Activated T-helper 2 cell treated with anti-CD3 and anti-CD28 coated beads, Interferon-gamma antibody, Interleukin-2, Interleukin-4, amounts not matched to agents 10 μg/mL and 5 μg/mL and 100 μg/mL, durations not matched to agents 14 hours and 24 hours and 36 hours (primary cell): ENCODE data around the gene CACFD1. TPM values are rescaled to one million over a fixed set of nuclear protein-coding genes. Genes with fewer than 3 reads are reported as not detected.

Experiments used
- DNase-seq: peaks from one replicate; pipeline ENCODE4 v3.0.0; 2021; ENCODE audit warnings: low spot score
- H3K27ac Mint-ChIP-seq: one replicate; pipeline ENCODE4 v1.8.0; 2021; ENCODE audit warnings: mixed read lengths
- H3K27me3 Mint-ChIP-seq: one replicate; pipeline ENCODE4 v1.8.0; 2021; ENCODE audit warnings: low read depth, mixed read lengths
- H3K36me3 Mint-ChIP-seq: one replicate; pipeline ENCODE4 v1.8.0; 2021; ENCODE audit warnings: low read depth, mixed read lengths
- H3K4me1 Mint-ChIP-seq: one replicate; pipeline ENCODE4 v1.8.0; 2021; ENCODE audit warnings: low read depth, mixed read lengths
- H3K4me3 Mint-ChIP-seq: one replicate; pipeline ENCODE4 v1.8.0; 2021; ENCODE audit warnings: low read depth, mild to moderate bottlenecking, moderate library complexity, mixed read lengths
- H3K9me3 Mint-ChIP-seq: one replicate; pipeline ENCODE4 v1.8.0; 2021; ENCODE audit warnings: mixed read lengths
- intact Hi-C: fragments of 100-400 bp; cut with micrococcal nuclease; formaldehyde crosslinking; loops from one replicate; pipeline ENCODE4 v1.15.1; 2023
- total RNA-seq: library from RNA; stranded (reverse); gene quantifications from 2 replicates; pipeline ENCODE4 v1.2.3, GENCODE V29; 2022

The CACFD1 gene
- total RNA-seq, 1 donor from 2014 or later, result 0.46 TPM

GRCh38 chr9:133461975-133462374 is 2.2 kb downstream of the CACFD1 start:
- Mint-ChIP-seq H3K27ac (no peak overlapping the region), H3K4me1 (peaks cover 3% of the 10 kb centered on the region), H3K27me3 (peaks cover 8% of the 10 kb centered on the region), H3K4me3 (no peak overlapping the region), H3K9me3 (no peaks in the 10 kb centered on the region), H3K36me3 (no peaks in the 10 kb centered on the region)
- DNase-seq, result no peak
- intact Hi-C loops, result loop anchor here (2.0 kb wide), 1 partner anchor 17 kb away; the partner anchor contains the start of gene SLC2A6

- Mint-ChIP-seq H3K9me3 (no peaks in the 10 kb centered on the region), H3K36me3 (no peaks in the 10 kb centered on the region), H3K4me1 (peaks cover 3% of the 10 kb centered on the region), H3K27ac (no peak overlapping the region), H3K4me3 (no peak overlapping the region), H3K27me3 (peaks cover 8% of the 10 kb centered on the region)
- DNase-seq, result no peak
- intact Hi-C loops, result no loop called here
These were observed 3.6 kb downstream of the CACFD1 start for GRCh38 chr9:133463234-133463863.

GRCh38 chr9:133463864-133464615 is 4.3 kb downstream of the CACFD1 start:
- Mint-ChIP-seq H3K27ac (no peak overlapping the region), H3K9me3 (no peaks in the 10 kb centered on the region), H3K36me3 (no peaks in the 10 kb centered on the region), H3K4me1 (peaks cover 3% of the 10 kb centered on the region), H3K4me3 (no peak overlapping the region), H3K27me3 (peaks cover 8% of the 10 kb centered on the region)
- DNase-seq, result no peak
- intact Hi-C loops, result no loop called here

- Mint-ChIP-seq H3K4me1 (no peaks in the 10 kb centered on the region), H3K36me3 (no peaks in the 10 kb centered on the region), H3K9me3 (no peaks in the 10 kb centered on the region), H3K4me3 (no peak overlapping the region), H3K27me3 (peaks cover 8% of the 10 kb centered on the region), H3K27ac (no peak overlapping the region)
- intact Hi-C loops, result no loop called here
- no peak for DNase-seq
These were observed 4.9 kb downstream of the CACFD1 start for GRCh38 chr9:133464638-133465037.

GRCh38 chr9:133465984-133466383 is 6.2 kb downstream of the CACFD1 start:
- no peaks in the 10 kb centered on the region for H3K4me1 Mint-ChIP-seq
- no peaks in the 10 kb centered on the region for H3K36me3 Mint-ChIP-seq
- no peak overlapping the region for H3K4me3 Mint-ChIP-seq
- DNase-seq, result no peak
- no peak overlapping the region for H3K27ac Mint-ChIP-seq
- H3K9me3 Mint-ChIP-seq, result no peaks in the 10 kb centered on the region
- intact Hi-C loops, result no loop called here
- peaks cover 8% of the 10 kb centered on the region for H3K27me3 Mint-ChIP-seq

- intact Hi-C loops, result no loop called here
- H3K27ac Mint-ChIP-seq, result no peak overlapping the region
- no peaks in the 10 kb centered on the region for H3K36me3 Mint-ChIP-seq
- H3K27me3 Mint-ChIP-seq, result peaks cover 2% of the 10 kb centered on the region
- H3K4me3 Mint-ChIP-seq, result no peak overlapping the region
- no peak for DNase-seq
- H3K9me3 Mint-ChIP-seq, result no peaks in the 10 kb centered on the region
- H3K4me1 Mint-ChIP-seq, result no peaks in the 10 kb centered on the region
These were observed 7.3 kb downstream of the CACFD1 start for GRCh38 chr9:133467101-133467500.

- Mint-ChIP-seq H3K27ac (no peak overlapping the region), H3K4me3 (no peak overlapping the region), H3K27me3 (peaks cover 2% of the 10 kb centered on the region), H3K36me3 (no peaks in the 10 kb centered on the region), H3K9me3 (no peaks in the 10 kb centered on the region), H3K4me1 (no peaks in the 10 kb centered on the region)
- intact Hi-C loops, result no loop called here
- no peak for DNase-seq
These were observed 8.6 kb downstream of the CACFD1 start for GRCh38 chr9:133468374-133468773.

- intact Hi-C loops, result no loop called here
- DNase-seq, result no peak
These were observed 9.1 kb downstream of the CACFD1 start for GRCh38 chr9:133468777-133469421.

GRCh38 chr9:133470427-133470924 is 10.7 kb downstream of the CACFD1 start:
- Mint-ChIP-seq H3K36me3 (no peaks in the 10 kb centered on the region), H3K9me3 (no peaks in the 10 kb centered on the region), H3K4me1 (peaks cover 3% of the 10 kb centered on the region), H3K27me3 (peaks cover 1% of the 10 kb centered on the region), H3K4me3 (no peak overlapping the region), H3K27ac (no peak overlapping the region)
- no peak for DNase-seq
- intact Hi-C loops, result no loop called here

More at GRCh38 chr9:133468777-133469421, 9.1 kb downstream of the CACFD1 start:
- no peak overlapping the region for H3K27ac Mint-ChIP-seq
- no peak overlapping the region for H3K4me3 Mint-ChIP-seq
- no peaks in the 10 kb centered on the region for H3K36me3 Mint-ChIP-seq
- H3K4me1 Mint-ChIP-seq, result no peaks in the 10 kb centered on the region
- peaks cover 2% of the 10 kb centered on the region for H3K27me3 Mint-ChIP-seq
- no peaks in the 10 kb centered on the region for H3K9me3 Mint-ChIP-seq

- Mint-ChIP-seq H3K4me1 (peaks cover 3% of the 10 kb centered on the region), H3K4me3 (no peak overlapping the region), H3K36me3 (no peaks in the 10 kb centered on the region), H3K27me3 (no peaks in the 10 kb centered on the region), H3K9me3 (no peaks in the 10 kb centered on the region), H3K27ac (no peak overlapping the region)
- intact Hi-C loops, result no loop called here
- no peak for DNase-seq
These were observed 11.2 kb downstream of the CACFD1 start for GRCh38 chr9:133470988-133471387.

GRCh38 chr9:133471551-133472276 is 11.9 kb downstream of the CACFD1 start:
- H3K4me1 Mint-ChIP-seq, result peaks cover 5% of the 10 kb centered on the region
- H3K27ac Mint-ChIP-seq, result no peak overlapping the region
- no peak overlapping the region for H3K4me3 Mint-ChIP-seq
- intact Hi-C loops, result no loop called here
- no peaks in the 10 kb centered on the region for H3K9me3 Mint-ChIP-seq
- no peaks in the 10 kb centered on the region for H3K27me3 Mint-ChIP-seq
- no peaks in the 10 kb centered on the region for H3K36me3 Mint-ChIP-seq
- no peak for DNase-seq

- H3K36me3 Mint-ChIP-seq, result no peaks in the 10 kb centered on the region
- no peaks in the 10 kb centered on the region for H3K27me3 Mint-ChIP-seq
- no peak overlapping the region for H3K27ac Mint-ChIP-seq
- H3K9me3 Mint-ChIP-seq, result no peaks in the 10 kb centered on the region
- DNase-seq, result no peak
- no peak overlapping the region for H3K4me3 Mint-ChIP-seq
- intact Hi-C loops, result no loop called here
- peaks cover 5% of the 10 kb centered on the region for H3K4me1 Mint-ChIP-seq
These were observed 12.5 kb downstream of the CACFD1 start for GRCh38 chr9:133472277-133472645.
